SHP77 treated with DMSO at 0.1 percent for 48 hours (cell line): Measurements from ENCODE around the gene CBX7.

Source experiments
- DNase-seq: peaks from one replicate; lab custom pipeline; 2025; lab: John Stamatoyannopoulos, UW

CBX7 gene

GRCh38 chr22:39152511-39153219 lies at the start of gene CBX7:
CBX7 (minus strand) TSS chr22:39152680; CDS start chr22:39152444, 236 bp downstream.
- peak; percentile 37 for DNase-seq

GRCh38 chr22:39197578-39197977 lies 45.1 kb upstream of the CBX7 start:
- DNase-seq: no peak

- no peak for DNase-seq
These were observed 41.6 kb upstream of the CBX7 start for GRCh38 chr22:39194098-39194497.

- no peak for DNase-seq
These were observed 36.3 kb upstream of the CBX7 start for GRCh38 chr22:39188809-39189208.

- DNase-seq: no peak
These were observed 33.1 kb upstream of the CBX7 start for GRCh38 chr22:39185601-39186012.

- no peak for DNase-seq
These were observed 32.4 kb upstream of the CBX7 start for GRCh38 chr22:39184586-39185577.

- DNase-seq: no peak
These were observed 31.6 kb upstream of the CBX7 start for GRCh38 chr22:39183991-39184585.

- DNase-seq: no peak
These were observed 30.1 kb upstream of the CBX7 start for GRCh38 chr22:39182478-39183030.

- DNase-seq: no peak
These were observed 29.3 kb upstream of the CBX7 start for GRCh38 chr22:39181778-39182177.

- DNase-seq: no peak
These were observed 28.9 kb upstream of the CBX7 start for GRCh38 chr22:39181356-39181755.

GRCh38 chr22:39179841-39180335 lies 27.4 kb upstream of the CBX7 start:
- DNase-seq: no peak

- no peak for DNase-seq
These were observed 26.9 kb upstream of the CBX7 start for GRCh38 chr22:39179401-39179827.

- DNase-seq: no peak
These were observed 26.0 kb upstream of the CBX7 start for GRCh38 chr22:39178206-39179111.

GRCh38 chr22:39177791-39178190 lies 25.3 kb upstream of the CBX7 start:
- no peak for DNase-seq

GRCh38 chr22:39177456-39177775 lies 24.9 kb upstream of the CBX7 start:
- DNase-seq: no peak

- no peak for DNase-seq
These were observed 24.4 kb upstream of the CBX7 start for GRCh38 chr22:39176714-39177455.

- no peak for DNase-seq
These were observed 23.7 kb upstream of the CBX7 start for GRCh38 chr22:39176143-39176713.

- no peak for DNase-seq
These were observed 23.1 kb upstream of the CBX7 start for GRCh38 chr22:39175353-39176142.
